HEK293 (cell line): ENCODE data around the gene VCX3A.

Source experiments
- CTCF ChIP-seq: fragments of 450-650 bp; formaldehyde crosslinking; IDR thresholded peaks from 2 replicates; pipeline ENCODE4 v1.5.1; 2016; ENCODE audit warnings: missing biosample characterization, missing genetic modification characterization
- SP2 ChIP-seq: fragments of 450-650 bp; formaldehyde crosslinking; IDR thresholded peaks from 2 replicates; pipeline ENCODE4 v1.5.1; 2016; ENCODE audit warnings: missing biosample characterization, missing genetic modification characterization
- ZBTB44 ChIP-seq: fragments of 450-650 bp; IDR thresholded peaks from 2 replicates; pipeline ENCODE4 v1.5.1; 2018; ENCODE audit warnings: missing biosample characterization, mild to moderate bottlenecking, missing genetic modification characterization
- ZBTB7A ChIP-seq: fragments of 450-650 bp; formaldehyde crosslinking; IDR thresholded peaks from 2 replicates; pipeline ENCODE4 v1.5.1; 2016; ENCODE audit warnings: low read depth, missing biosample characterization, missing genetic modification characterization
- ZNF24 ChIP-seq: fragments of 450-650 bp; formaldehyde crosslinking; IDR thresholded peaks from 2 replicates; pipeline ENCODE4 v1.5.1; 2016; ENCODE audit warnings: missing biosample characterization, missing genetic modification characterization
- ZNF274 ChIP-seq, 2 experiments: fragments of 200-500 bp in 1 of 2; fragments of 450-650 bp in 1 of 2; sonication (Bioruptor generic) in 1 of 2; formaldehyde crosslinking in 1 of 2; IDR thresholded peaks; 2 replicates each; pipeline versions ENCODE4 v1.5.1 to v1.6.1; 2014 to 2016; ENCODE audit warnings: borderline replicate concordance in 1 of 2, inconsistent platforms in 1 of 2, low read length in 1 of 2, missing biosample characterization in 1 of 2, missing genetic modification characterization in 1 of 2
- ZNF341 ChIP-seq: fragments of 450-650 bp; formaldehyde crosslinking; IDR thresholded peaks from 2 replicates; pipeline ENCODE4; 2016; ENCODE audit warnings: low read depth, missing biosample characterization, missing genetic modification characterization
- ZNF350 ChIP-seq: fragments of 450-650 bp; formaldehyde crosslinking; IDR thresholded peaks from 2 replicates; pipeline ENCODE4 v1.5.0; 2017; ENCODE audit warnings: missing biosample characterization, mild to moderate bottlenecking, missing genetic modification characterization
- ZNF394 ChIP-seq: fragments of 450-650 bp; formaldehyde crosslinking; IDR thresholded peaks from 2 replicates; pipeline ENCODE4 v1.5.1; 2016; ENCODE audit warnings: missing biosample characterization, missing genetic modification characterization, mild to moderate bottlenecking, moderate library complexity, borderline replicate concordance
- ZNF837 ChIP-seq: fragments of 450-650 bp; formaldehyde crosslinking; IDR thresholded peaks from 2 replicates; pipeline ENCODE4 v1.5.1; 2016; ENCODE audit warnings: missing biosample characterization, missing genetic modification characterization

- TF ChIP-seq CTCF (tag by site-specific recombination) (no peak), ZNF394 (tag by site-specific recombination) (no peak), ZBTB7A (no peak), ZNF24 (tag by site-specific recombination) (no peak), ZNF837 (no peak), ZNF350 (tag by site-specific recombination) (no peak), ZNF341 (no peak), ZBTB44 (tag by site-specific recombination) (no peak), SP2 (no peak), ZNF274 (IDR thresholded peaks at IDR 0.05; ENCODE audit: low read length) (no peak), ZNF274 (tag by site-specific recombination; IDR thresholded peaks at IDR 0.05; ENCODE audit: borderline replicate concordance) (no peak)
Observed at GRCh38 chrX:6545712-6546111, 10.8 kb upstream of the VCX3A start.
